Subcutaneous abdominal adipose tissue (tissue), 5 donors: ENCODE data around the gene RYR2.
"Not testable (repeated sequence)": the region's sequence is repeated elsewhere in the genome, so short reads cannot be mapped to it uniquely, and the experiment has no call there.

Experiments
- H3K27ac ChIP-seq: one replicate; pipeline ENCODE4 v1.7.0; 2013; ENCODE audit warnings: low read depth, mild to moderate bottlenecking, inconsistent platforms, low read length, moderate library complexity
- H3K27me3 ChIP-seq, 5 donors: one replicate each; pipeline ENCODE4 v1.7.0; 2013; ENCODE audit warnings: low read length in 5 of 5, inconsistent platforms in 1 of 5; ENCODE audit not compliant: control insufficient read depth in 5 of 5, insufficient read depth in 4 of 5
- H3K36me3 ChIP-seq, 5 donors: one replicate each; pipeline ENCODE4 v1.7.0; 2013; ENCODE audit warnings: low read length in 5 of 5; ENCODE audit not compliant: control insufficient read depth in 5 of 5, insufficient read depth in 5 of 5
- H3K4me1 ChIP-seq, 5 donors: one replicate each; pipeline ENCODE4 v1.7.0; 2013; ENCODE audit warnings: low read length in 5 of 5, mild to moderate bottlenecking in 3 of 5, moderate library complexity in 1 of 5; ENCODE audit not compliant: control insufficient read depth in 5 of 5, insufficient read depth in 5 of 5
- H3K4me3 ChIP-seq, 5 donors: one replicate each; pipeline ENCODE4 v1.7.0; 2013; ENCODE audit warnings: low read length in 5 of 5, low read depth in 1 of 5
- H3K9ac ChIP-seq, 5 donors: one replicate each; pipeline ENCODE4 v1.7.0; 2013; ENCODE audit warnings: low read length in 5 of 5, mild to moderate bottlenecking in 4 of 5, moderate library complexity in 3 of 5
- H3K9me3 ChIP-seq, 5 donors: one replicate each; pipeline ENCODE4 v1.7.0; 2013; ENCODE audit warnings: low read length in 5 of 5; ENCODE audit not compliant: control insufficient read depth in 5 of 5
- donor health status: healthy.
- donor health status: healthy.
- donor health status: healthy.
- donor health status: healthy.
- donor health status: healthy.

Gene RYR2

GRCh38 chr1:237795558-237795957, 753.6 kb downstream of the RYR2 start:
- Histone ChIP-seq H3K36me3 (no peaks in the 10 kb centered on the region), H3K4me3 (no peak overlapping the region), H3K4me1 (peaks cover 0 to 6% (median 0%) of the 10 kb centered on the region in 5 donors), H3K27ac (no peak overlapping the region), H3K9me3 (no peaks in the 10 kb centered on the region), H3K9ac (no peak overlapping the region), H3K27me3 (no peaks in the 10 kb centered on the region)

GRCh38 chr1:237799762-237800474, 757.9 kb downstream of the RYR2 start:
- Histone ChIP-seq H3K27me3 (peaks cover 0 to 4% (median 0%) of the 10 kb centered on the region in 5 donors), H3K27ac (no peak overlapping the region), H3K9me3 (no peaks in the 10 kb centered on the region), H3K4me1 (no peaks in the 10 kb centered on the region), H3K9ac (no peak overlapping the region), H3K4me3 (no peak overlapping the region), H3K36me3 (no peaks in the 10 kb centered on the region)

GRCh38 chr1:237804516-237804915, 762.5 kb downstream of the RYR2 start:
- Histone ChIP-seq H3K36me3 (no peaks in the 10 kb centered on the region), H3K27ac (no peak overlapping the region), H3K4me3 (no peak overlapping the region), H3K4me1 (no peaks in the 10 kb centered on the region), H3K9ac (no peak overlapping the region), H3K9me3 (no peaks in the 10 kb centered on the region), H3K27me3 (peaks cover 0 to 4% (median 0%) of the 10 kb centered on the region in 5 donors)

GRCh38 chr1:237809099-237809498, 767.1 kb downstream of the RYR2 start:
- Histone ChIP-seq H3K27ac (no peak overlapping the region), H3K4me3 (no peak overlapping the region), H3K4me1 (no peaks in the 10 kb centered on the region), H3K9ac (no peak overlapping the region), H3K36me3 (no peaks in the 10 kb centered on the region), H3K27me3 (peaks cover 0 to 4% (median 0%) of the 10 kb centered on the region in 5 donors), H3K9me3 (no peaks in the 10 kb centered on the region)

GRCh38 chr1:237811633-237812032, 769.6 kb downstream of the RYR2 start:
- Histone ChIP-seq H3K27me3 (no peaks in the 10 kb centered on the region), H3K9ac (no peak overlapping the region), H3K27ac (no peak overlapping the region), H3K9me3 (no peaks in the 10 kb centered on the region), H3K4me3 (no peak overlapping the region), H3K4me1 (no peaks in the 10 kb centered on the region), H3K36me3 (no peaks in the 10 kb centered on the region)

GRCh38 chr1:237812061-237812460, 770.1 kb downstream of the RYR2 start:
- no peaks in the 10 kb centered on the region for H3K27me3 ChIP-seq
- H3K4me1 ChIP-seq = no peaks in the 10 kb centered on the region
- H3K36me3 ChIP-seq = no peaks in the 10 kb centered on the region
- no peaks in the 10 kb centered on the region for H3K9me3 ChIP-seq
- H3K9ac ChIP-seq = no peak overlapping the region
- no peak overlapping the region for H3K27ac ChIP-seq
- H3K4me3 ChIP-seq = no peak overlapping the region

GRCh38 chr1:237814319-237814924, 772.4 kb downstream of the RYR2 start:
- H3K4me3 ChIP-seq = no peak overlapping the region

GRCh38 chr1:237817277-237817676, 775.3 kb downstream of the RYR2 start:
- no peaks in the 10 kb centered on the region for H3K4me1 ChIP-seq
- no peaks in the 10 kb centered on the region for H3K9me3 ChIP-seq
- H3K36me3 ChIP-seq = no peaks in the 10 kb centered on the region
- H3K4me3 ChIP-seq = no peak overlapping the region
- H3K27ac ChIP-seq = no peak overlapping the region
- H3K27me3 ChIP-seq = peaks cover 0 to 3% (median 0%) of the 10 kb centered on the region in 5 donors
- no peak overlapping the region for H3K9ac ChIP-seq

More at GRCh38 chr1:237814319-237814924, 772.4 kb downstream of the RYR2 start:
- Histone ChIP-seq H3K36me3 (no peaks in the 10 kb centered on the region), H3K9me3 (no peaks in the 10 kb centered on the region), H3K4me1 (no peaks in the 10 kb centered on the region), H3K27ac (no peak overlapping the region), H3K9ac (no peak overlapping the region), H3K27me3 (no peaks in the 10 kb centered on the region)

GRCh38 chr1:237820634-237821033, 778.6 kb downstream of the RYR2 start:
- not testable (repeated sequence) for H3K27me3 ChIP-seq, H3K4me1 ChIP-seq

GRCh38 chr1:237832858-237833257, 790.9 kb downstream of the RYR2 start:
- no peak overlapping the region for H3K4me3 ChIP-seq

More at GRCh38 chr1:237820634-237821033, 778.6 kb downstream of the RYR2 start:
- not testable (repeated sequence) for H3K9ac ChIP-seq, H3K4me3 ChIP-seq, H3K36me3 ChIP-seq, H3K27ac ChIP-seq, H3K9me3 ChIP-seq

More at GRCh38 chr1:237832858-237833257, 790.9 kb downstream of the RYR2 start:
- Histone ChIP-seq H3K4me1 (no peaks in the 10 kb centered on the region), H3K27me3 (peaks cover 0 to 4% (median 0%) of the 10 kb centered on the region in 5 donors), H3K9ac (no peak overlapping the region), H3K9me3 (no peaks in the 10 kb centered on the region), H3K36me3 (no peaks in the 10 kb centered on the region), H3K27ac (no peak overlapping the region)
